T-helper 1 cell (primary cell): ENCODE results near the gene KDM2B.

ENCODE experiments used
- DNase-seq, 5 donors: peaks; one replicate each; pipeline ENCODE4 v3.0.0-alpha.2; 2012 to 2020

The KDM2B gene

GRCh38 chr12:121453629-121454028, 127.2 kb downstream of the KDM2B start:
- DNase-seq: no peak

- no peak for DNase-seq
Observed at GRCh38 chr12:121452985-121453360, 127.8 kb downstream of the KDM2B start.

- DNase-seq: no peak
Observed at GRCh38 chr12:121452340-121452984, 128.4 kb downstream of the KDM2B start.

- no peak for DNase-seq
Observed at GRCh38 chr12:121451961-121452339, 128.9 kb downstream of the KDM2B start.

- DNase-seq: no peak
Observed at GRCh38 chr12:121448771-121449315, 132.0 kb downstream of the KDM2B start.

- no peak for DNase-seq
Observed at GRCh38 chr12:121446750-121447149, 134.1 kb downstream of the KDM2B start.

GRCh38 chr12:121444842-121445202, 136.0 kb downstream of the KDM2B start:
- no peak for DNase-seq

GRCh38 chr12:121443911-121444841, 136.6 kb downstream of the KDM2B start:
- DNase-seq: no peak

- DNase-seq: peak; percentile 29 to 56 (median 50)
Observed at GRCh38 chr12:121443193-121443870, 137.5 kb downstream of the KDM2B start.

GRCh38 chr12:121442028-121442948, 138.5 kb downstream of the KDM2B start:
- DNase-seq: no peak

GRCh38 chr12:121441555-121441954, 139.3 kb downstream of the KDM2B start:
- no peak for DNase-seq

GRCh38 chr12:121440768-121441167, 140.1 kb downstream of the KDM2B start:
- no peak for DNase-seq

GRCh38 chr12:121439715-121440114, 141.1 kb downstream of the KDM2B start:
- DNase-seq: no peak

- no peak for DNase-seq
Observed at GRCh38 chr12:121438905-121439304, 141.9 kb downstream of the KDM2B start.

GRCh38 chr12:121436706-121437105, 144.1 kb downstream of the KDM2B start:
- no peak for DNase-seq

- DNase-seq: no peak
Observed at GRCh38 chr12:121432740-121433480, 147.9 kb downstream of the KDM2B start.

GRCh38 chr12:121430833-121431415, 149.9 kb downstream of the KDM2B start:
- DNase-seq: no peak

- DNase-seq: no peak
Observed at GRCh38 chr12:121428883-121429282, 151.9 kb downstream of the KDM2B start.

- DNase-seq: no peak
Observed at GRCh38 chr12:121427556-121428050, 153.2 kb downstream of the KDM2B start.

GRCh38 chr12:121424624-121424975, 156.2 kb downstream of the KDM2B start:
- no peak for DNase-seq
